Gastrocnemius medialis (tissue), 4 donors: ENCODE measurements around the gene CTBP1. TPM values are rescaled to one million over a fixed set of nuclear protein-coding genes. Genes with fewer than 3 reads are reported as not detected.

ENCODE experiments used
- ATAC-seq, 2 donors: fragments of 150-250 bp; one replicate each; pipeline ENCODE4 v1.9.1; 2016
- DNase-seq, 2 donors: peaks; one replicate each; pipeline ENCODE4 v3.0.0-alpha.2; 2019
- H3K27ac ChIP-seq, 4 donors: fragments of 200-600 bp; sonication (generic); 1 replicate in 1 of 4; 2 replicates in 3 of 4; pipeline ENCODE4 v1.5.1; 2016 to 2018; ENCODE audit warnings: mild to moderate bottlenecking in 2 of 4, moderate library complexity in 1 of 4
- H3K27me3 ChIP-seq, 3 donors: fragments of 200-600 bp; sonication (generic) in 2 of 3; 1 replicate in 1 of 3; 2 replicates in 2 of 3; pipeline versions ENCODE4 v1.5.1 to v1.6.0; 2016 to 2019; ENCODE audit warnings: mild to moderate bottlenecking in 1 of 3, moderate library complexity in 1 of 3
- H3K36me3 ChIP-seq, 2 donors: fragments of 200-600 bp; sonication (generic) in 1 of 2; one replicate each; pipeline ENCODE4 v1.5.1; 2017 to 2018
- H3K4me1 ChIP-seq, 2 donors: fragments of 200-600 bp; sonication (generic) in 1 of 2; one replicate each; pipeline ENCODE4 v1.5.1; 2016 to 2017; ENCODE audit warnings: mild to moderate bottlenecking in 2 of 2
- H3K4me3 ChIP-seq, 4 donors: fragments of 200-600 bp; sonication (generic) in 3 of 4; 1 replicate in 1 of 4; 2 replicates in 3 of 4; pipeline ENCODE4 v1.5.1; 2016 to 2019; ENCODE audit warnings: mild to moderate bottlenecking in 2 of 4
- H3K9me3 ChIP-seq, 3 donors: fragments of 200-600 bp; sonication (generic) in 2 of 3; 1 replicate in 1 of 3; 2 replicates in 2 of 3; pipeline ENCODE4 v1.5.1; 2016 to 2019
- POLR2A ChIP-seq, 2 donors: fragments of 450-650 bp; IDR thresholded peaks; one replicate each; pipeline ENCODE4 v1.6.1; 2017; ENCODE audit warnings: antibody characterized with exemption in 2 of 2, mild to moderate bottlenecking in 2 of 2, moderate library complexity in 2 of 2
- in situ Hi-C, 4 donors: fragments of 200-750 bp; cut with MboI; loops; one replicate each; pipeline versions ENCODE4 v1.15.0 to v1.8.0; 2017; ENCODE audit warnings: low sequenced_read_pairs in 4 of 4
- intact Hi-C: fragments of 100-400 bp; cut with DNase I; formaldehyde crosslinking; loops from one replicate; pipeline ENCODE4 v1.15.1; 2023; ENCODE audit warnings: low total_unique reads
- total RNA-seq, 4 donors: library from RNA; depleted of rRNA; stranded (reverse); fragments of >200 nt; gene quantifications; one replicate each; pipeline versions ENCODE4 v1.1.0 to v1.2.3, GENCODE V29; 2016
- TF ChIP-seq, protein P1 (sequence below), 5 experiments: fragments of 450-650 bp in 3 of 5; fragments of 200-600 bp in 2 of 5; sonication (generic) in 2 of 5; IDR thresholded peaks in 4 of 5; conservative IDR thresholded peaks in 1 of 5; 1 replicate in 4 of 5; 2 replicates in 1 of 5; pipeline ENCODE4 v1.5.1; 2016 to 2019; ENCODE audit warnings: antibody characterized with exemption in 5 of 5, mild to moderate bottlenecking in 3 of 5, moderate library complexity in 3 of 5

CTBP1 gene
- total RNA-seq, 4 donors from 2014 or later = 126 to 224 (median 169) TPM

GRCh38 chr4:1253831-1254230 is 4.9 kb upstream of the CTBP1 start:
- TF ChIP-seq POLR2A (IDR thresholded peaks at IDR 0.05) = no peak
- TF ChIP-seq, protein P1, sequence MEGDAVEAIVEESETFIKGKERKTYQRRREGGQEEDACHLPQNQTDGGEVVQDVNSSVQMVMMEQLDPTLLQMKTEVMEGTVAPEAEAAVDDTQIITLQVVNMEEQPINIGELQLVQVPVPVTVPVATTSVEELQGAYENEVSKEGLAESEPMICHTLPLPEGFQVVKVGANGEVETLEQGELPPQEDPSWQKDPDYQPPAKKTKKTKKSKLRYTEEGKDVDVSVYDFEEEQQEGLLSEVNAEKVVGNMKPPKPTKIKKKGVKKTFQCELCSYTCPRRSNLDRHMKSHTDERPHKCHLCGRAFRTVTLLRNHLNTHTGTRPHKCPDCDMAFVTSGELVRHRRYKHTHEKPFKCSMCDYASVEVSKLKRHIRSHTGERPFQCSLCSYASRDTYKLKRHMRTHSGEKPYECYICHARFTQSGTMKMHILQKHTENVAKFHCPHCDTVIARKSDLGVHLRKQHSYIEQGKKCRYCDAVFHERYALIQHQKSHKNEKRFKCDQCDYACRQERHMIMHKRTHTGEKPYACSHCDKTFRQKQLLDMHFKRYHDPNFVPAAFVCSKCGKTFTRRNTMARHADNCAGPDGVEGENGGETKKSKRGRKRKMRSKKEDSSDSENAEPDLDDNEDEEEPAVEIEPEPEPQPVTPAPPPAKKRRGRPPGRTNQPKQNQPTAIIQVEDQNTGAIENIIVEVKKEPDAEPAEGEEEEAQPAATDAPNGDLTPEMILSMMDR (IDR thresholded peaks at IDR 0.05 in 4 of 5, conservative IDR thresholded peaks at IDR 0.05 in 1 of 5) = no peak
- Histone ChIP-seq H3K36me3 (no peaks in the 10 kb centered on the region), H3K27ac (no peak overlapping the region), H3K4me1 (peaks cover 15 to 39% of the 10 kb centered on the region in 2 donors), H3K9me3 (no peaks in the 10 kb centered on the region), H3K27me3 (no peaks in the 10 kb centered on the region), H3K4me3 (no peak overlapping the region)
- intact Hi-C loops = no loop called here
- ATAC-seq = no peak
- no peak for DNase-seq
- in situ Hi-C loops = loop anchor here in 3 of 4 donors (5.0 to 10.0 kb wide), 3 partner anchors 38 to 93 kb away; partner anchors contain the start of gene UVSSA (in 3 of the 3)

GRCh38 chr4:1252928-1253492 is 4.1 kb upstream of the CTBP1 start:
- intact Hi-C loops (no loop called here), in situ Hi-C loops (loop anchor here in 3 of 4 donors (5.0 to 10.0 kb wide), 3 partner anchors 39 to 94 kb away; partner anchors contain the start of gene UVSSA (in 3 of the 3))
- Histone ChIP-seq H3K4me1 (peaks cover 15 to 39% of the 10 kb centered on the region in 2 donors), H3K9me3 (no peaks in the 10 kb centered on the region), H3K36me3 (no peaks in the 10 kb centered on the region), H3K4me3 (no peak overlapping the region), H3K27me3 (no peaks in the 10 kb centered on the region), H3K27ac (no peak overlapping the region)
- ATAC-seq = no peak
- no peak for DNase-seq
- TF ChIP-seq, protein P1 (IDR thresholded peaks at IDR 0.05 in 4 of 5, conservative IDR thresholded peaks at IDR 0.05 in 1 of 5) = no peak
- TF ChIP-seq POLR2A (IDR thresholded peaks at IDR 0.05) = no peak

DNA sequence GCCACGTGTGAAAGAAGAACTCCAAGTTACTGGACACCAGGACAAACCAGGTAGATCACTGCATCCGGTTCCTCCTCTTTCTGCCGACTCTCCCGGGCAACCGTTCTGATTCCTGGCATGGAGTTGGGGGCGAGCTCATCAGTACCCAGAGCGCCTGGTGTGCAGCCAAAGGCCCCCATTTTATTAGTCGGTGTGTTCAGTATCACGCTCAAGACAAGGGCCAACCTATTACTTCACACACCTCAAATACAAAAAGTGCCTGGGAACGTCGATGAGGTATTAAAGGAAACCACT is 2.8 kb upstream of the CTBP1 start:
- in situ Hi-C loops (loop anchor here in 3 of 4 donors (5.0 to 10.0 kb wide), 3 partner anchors 41 to 96 kb away; partner anchors contain the start of gene UVSSA (in 3 of the 3)), intact Hi-C loops (no loop called here)
- Histone ChIP-seq H3K9me3 (no peaks in the 10 kb centered on the region), H3K27me3 (no peaks in the 10 kb centered on the region), H3K4me1 (peaks cover 22 to 48% of the 10 kb centered on the region in 2 donors), H3K4me3 (no peak overlapping the region), H3K36me3 (no peaks in the 10 kb centered on the region), H3K27ac (peak overlapping the region in 1 of 4 donors; percentile 20)
- DNase-seq (no peak), ATAC-seq (no peak)
- no peak for TF ChIP-seq POLR2A (IDR thresholded peaks at IDR 0.05)
- TF ChIP-seq, protein P1 (IDR thresholded peaks at IDR 0.05 in 4 of 5, conservative IDR thresholded peaks at IDR 0.05 in 1 of 5) = no peak

DNA sequence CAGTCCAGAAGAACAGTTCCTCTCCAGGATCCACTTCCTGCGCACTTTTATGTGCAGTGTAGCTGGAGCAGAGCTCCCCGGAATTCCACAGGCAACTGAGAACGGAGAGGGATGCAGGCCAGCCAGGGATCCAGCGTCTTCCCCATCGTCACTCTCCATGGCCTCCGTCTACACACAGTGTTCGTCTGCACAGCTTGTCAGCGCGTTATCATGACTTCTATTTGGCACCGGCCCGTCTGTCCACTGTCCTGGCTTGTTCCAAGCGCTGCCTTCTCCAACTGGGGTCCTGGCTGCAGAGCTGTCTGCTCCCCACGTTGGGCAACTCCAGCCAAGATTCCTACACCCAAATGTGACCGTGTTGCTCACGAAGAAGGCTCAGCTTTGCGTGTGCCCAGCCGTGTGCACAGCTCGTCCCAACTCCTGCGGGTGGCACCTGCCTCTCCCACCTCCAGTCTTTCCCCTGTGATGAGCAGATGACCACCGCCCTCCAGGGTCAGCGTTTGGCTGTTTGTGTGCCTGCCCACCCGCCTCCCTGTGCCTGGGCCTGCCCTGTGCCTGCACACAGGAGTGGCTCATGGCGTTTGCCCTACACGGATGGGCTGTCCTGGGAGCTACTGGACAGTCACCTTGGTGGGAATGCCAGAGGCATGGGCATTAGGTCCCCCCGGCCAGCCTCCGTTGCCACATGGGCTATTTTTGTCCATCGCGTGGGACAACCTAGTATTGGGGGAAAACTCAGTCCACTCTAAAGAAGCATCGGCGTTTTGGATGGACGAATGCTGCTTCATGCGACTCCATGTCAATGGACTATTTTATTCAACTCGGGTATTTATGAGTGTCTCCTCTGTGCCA is 2.2 kb upstream of the CTBP1 start:
- H3K27ac ChIP-seq = peak overlapping the region in 3 of 4 donors; percentile 94 to 97 (median 96)
- intact Hi-C loops = no loop called here
- DNase-seq (no peak), ATAC-seq (no peak)
- H3K9me3 ChIP-seq = no peaks in the 10 kb centered on the region
- TF ChIP-seq, protein P1 (IDR thresholded peaks at IDR 0.05 in 4 of 5, conservative IDR thresholded peaks at IDR 0.05 in 1 of 5) = no peak
- no peak for TF ChIP-seq POLR2A (IDR thresholded peaks at IDR 0.05)
- no peak overlapping the region for H3K4me3 ChIP-seq
- H3K36me3 ChIP-seq = no peaks in the 10 kb centered on the region
- in situ Hi-C loops = loop anchor here in 3 of 4 donors (5.0 to 10.0 kb wide), 3 partner anchors 41 to 96 kb away; partner anchors contain the start of gene UVSSA (in 3 of the 3)
- no peaks in the 10 kb centered on the region for H3K27me3 ChIP-seq
- peaks cover 28 to 54% of the 10 kb centered on the region in 2 donors for H3K4me1 ChIP-seq
